Neural cell (in vitro differentiated cells): ENCODE measurements around the gene METTL24.

Experiments
- CTCF ChIP-seq: fragments of 450-650 bp; IDR thresholded peaks from 2 replicates; pipeline ENCODE4 v1.5.1; 2014; ENCODE audit warnings: antibody characterized with exemption, mild to moderate bottlenecking, moderate library complexity; ENCODE audit not compliant: poor library complexity, severe bottlenecking
- EP300 ChIP-seq: fragments of 450-650 bp; conservative IDR thresholded peaks from 2 replicates; pipeline ENCODE4 v1.6.1; 2014; ENCODE audit warnings: antibody characterized with exemption, mild to moderate bottlenecking, moderate library complexity; ENCODE audit not compliant: poor library complexity, severe bottlenecking
- EZH2 ChIP-seq: fragments of 200-600, 300-800 bp; shearing (Covaris generic), sonication (generic); IDR thresholded peaks from 2 replicates; pipeline ENCODE4 v1.6.1; 2014; ENCODE audit warnings: antibody characterized with exemption, low read length, borderline replicate concordance, mild to moderate bottlenecking; ENCODE audit not compliant: insufficient read depth, poor library complexity, severe bottlenecking

GRCh38 chr6:110341663-110342596 lies 16.2 kb downstream of the METTL24 start:
- TF ChIP-seq CTCF (peak; percentile 49), EP300 (no peak), EZH2 (no peak)
